Muscle of arm (tissue), 12 donors: ENCODE measurements around the gene SDHC. TPM values are rescaled to one million over a fixed set of nuclear protein-coding genes. Genes with fewer than 3 reads are reported as not detected.

ENCODE experiments used
- polyA plus RNA-seq, 12 donors: library from polyadenylated mRNA; unstranded; fragments of 120-200 nt; gene quantifications; one replicate each; pipeline ENCODE4 v1.2.1, GENCODE V29; 2013; ENCODE audit not compliant: insufficient read length in 12 of 12

SDHC gene
- polyA plus RNA-seq, 12 donors, result 91.3 to 429 (median 132) TPM

Other genes starting within 250 kb of the SDHC start
- gene ARHGAP30, start 244.5 kb upstream of the SDHC start, polyA plus RNA-seq, result 10 to 100 TPM in 1 of 12 donors, 1 to 10 TPM in 10, not detected in 1; 1.8 to 12.9 (median 2.9) TPM
- 10 to 100 TPM in 2 of 12 donors, 1 to 10 TPM in 1, under 1 TPM in 5, not detected in 4; 0.04 to 28.3 (median 0.19) TPM for gene NECTIN4, start 224.8 kb upstream of the SDHC start, polyA plus RNA-seq
- 1 to 10 TPM in 4 of 12 donors, under 1 TPM in 5, not detected in 3; 0.32 to 1.7 (median 0.73) TPM for gene KLHDC9, start 216.0 kb upstream of the SDHC start, polyA plus RNA-seq
- 10 to 100 TPM in 11 of 12 donors, not detected in 1; 51.9 to 78.1 (median 63.6) TPM for gene PFDN2, start 196.3 kb upstream of the SDHC start, polyA plus RNA-seq
- gene NIT1, start 196.3 kb upstream of the SDHC start, polyA plus RNA-seq, result 10 to 100 TPM in 11 of 12 donors, not detected in 1; 25.2 to 35.4 (median 30.8) TPM
- 10 to 100 TPM in 11 of 12 donors, not detected in 1; 36.3 to 54.8 (median 45.0) TPM for gene DEDD, start 181.7 kb upstream of the SDHC start, polyA plus RNA-seq
- 100 to 1,000 TPM in 8 of 12 donors, 10 to 100 TPM in 3, not detected in 1; 90.7 to 129 (median 108) TPM for gene UFC1, start 160.4 kb upstream of the SDHC start, polyA plus RNA-seq
- gene USP21, start 154.9 kb upstream of the SDHC start, polyA plus RNA-seq, result 10 to 100 TPM in 11 of 12 donors, not detected in 1; 20.4 to 33.1 (median 29.1) TPM
- gene PPOX, start 148.0 kb upstream of the SDHC start, polyA plus RNA-seq, result 10 to 100 TPM in 11 of 12 donors, not detected in 1; 14.1 to 38.7 (median 23.6) TPM
- gene B4GALT3, start 136.9 kb upstream of the SDHC start, polyA plus RNA-seq, result 10 to 100 TPM in 11 of 12 donors, not detected in 1; 18.8 to 41.2 (median 24.5) TPM
- 10 to 100 TPM in 8 of 12 donors, 1 to 10 TPM in 3, not detected in 1; 7.2 to 14.7 (median 10.8) TPM for gene ADAMTS4, start 115.3 kb upstream of the SDHC start, polyA plus RNA-seq
- 100 to 1,000 TPM in 10 of 12 donors, 10 to 100 TPM in 1, not detected in 1; 92.6 to 165 (median 136) TPM for gene NDUFS2, start 112.0 kb upstream of the SDHC start, polyA plus RNA-seq
- gene FCER1G, start 99.1 kb upstream of the SDHC start, polyA plus RNA-seq, result 10 to 100 TPM in 10 of 12 donors, not detected in 2; 12.5 to 37.0 (median 18.9) TPM
- gene APOA2, start 90.8 kb upstream of the SDHC start, polyA plus RNA-seq, result 10 to 100 TPM in 1 of 12 donors, 1 to 10 TPM in 6, under 1 TPM in 2, not detected in 3; 0.57 to 57.1 (median 1.4) TPM
- 10 to 100 TPM in 4 of 12 donors, 1 to 10 TPM in 7, not detected in 1; 7.2 to 40.3 (median 9.4) TPM for gene TOMM40L, start 88.3 kb upstream of the SDHC start, polyA plus RNA-seq
- gene NR1I3, start 76.2 kb upstream of the SDHC start, polyA plus RNA-seq, result 1 to 10 TPM in 5 of 12 donors, under 1 TPM in 5, not detected in 2; 0.40 to 2.1 (median 1.1) TPM
- gene PCP4L1, start 55.6 kb upstream of the SDHC start, polyA plus RNA-seq, result 1 to 10 TPM in 1 of 12 donors, under 1 TPM in 8, not detected in 3; 0.14 to 1.0 (median 0.38) TPM
- 10 to 100 TPM in 8 of 12 donors, 1 to 10 TPM in 3, not detected in 1; 5.7 to 39.9 (median 13.9) TPM for gene MPZ, start 4.4 kb upstream of the SDHC start, polyA plus RNA-seq
- 1 to 10 TPM in 4 of 12 donors, under 1 TPM in 2, not detected in 6; 0.73 to 1.5 (median 1.3) TPM for gene CFAP126, start 53.5 kb downstream of the SDHC start, polyA plus RNA-seq
- 10 to 100 TPM in 1 of 12 donors, 1 to 10 TPM in 9, not detected in 2; 3.8 to 12.2 (median 5.2) TPM for gene FCGR2A, start 191.1 kb downstream of the SDHC start, polyA plus RNA-seq
- 1 to 10 TPM in 1 of 12 donors, under 1 TPM in 8, not detected in 3; 0.10 to 1.1 (median 0.38) TPM for gene HSPA6, start 210.2 kb downstream of the SDHC start, polyA plus RNA-seq
- gene FCGR3A, start 235.4 kb downstream of the SDHC start, polyA plus RNA-seq, result 1 to 10 TPM in 10 of 12 donors, not detected in 2; 1.1 to 2.8 (median 2.2) TPM